Ovary (tissue), 9 donors: ENCODE data around the gene MAGOHB. TPM values are rescaled to one million over a fixed set of nuclear protein-coding genes. Genes with fewer than 3 reads are reported as not detected.

Experiments
- DNase-seq, 5 donors: peaks; one replicate each; pipeline ENCODE4 v3.0.0-alpha.2; 2019 to 2020
- H3K27ac ChIP-seq, 2 donors: fragments of 200-600 bp; one replicate each; pipeline versions ENCODE4 v1.5.1 to v1.8.0; 2019 to 2022
- H3K27me3 ChIP-seq: fragments of 200-600 bp; one replicate; pipeline ENCODE4 v1.8.0; 2022
- H3K36me3 ChIP-seq: fragments of 200-600 bp; sonication (generic); one replicate; pipeline ENCODE4 v1.5.1; 2019
- H3K4me1 ChIP-seq: one replicate; pipeline ENCODE4 v1.8.1; 2013; ENCODE audit warnings: mild to moderate bottlenecking, moderate library complexity; ENCODE audit not compliant: insufficient read depth
- H3K4me3 ChIP-seq: fragments of 200-600 bp; sonication (generic); one replicate; pipeline ENCODE4 v1.5.1; 2017
- H3K9me3 ChIP-seq, 2 donors: fragments of 200-600 bp in 1 of 2; sonication (generic) in 1 of 2; one replicate each; pipeline versions ENCODE4 v1.5.1 to v1.8.1; 2013 to 2019; ENCODE audit warnings: mild to moderate bottlenecking in 1 of 2, moderate library complexity in 1 of 2
- CTCF ChIP-seq, 3 donors: fragments of 450-650 bp in 2 of 3; fragments of 200-600 bp in 1 of 3; IDR thresholded peaks; one replicate each; pipeline versions ENCODE4 v1.5.1 to v1.8.0; 2016 to 2022; ENCODE audit warnings: antibody characterized with exemption in 3 of 3, mild to moderate bottlenecking in 1 of 3
- EP300 ChIP-seq: sonication (generic); formaldehyde crosslinking; IDR thresholded peaks from one replicate; pipeline ENCODE4 v1.6.1; 2017; ENCODE audit warnings: antibody characterized with exemption
- POLR2A ChIP-seq: fragments of 450-650 bp; IDR thresholded peaks from one replicate; pipeline ENCODE4 v1.6.1; 2017; ENCODE audit warnings: antibody characterized with exemption, mild to moderate bottlenecking, moderate library complexity
- WGBS, 3 donors: extraction: QIAGEN DNeasy Blood & Tissue Kit in 1 of 3; methylation state at CpG; one replicate each; pipeline versions ENCODE4 v1.1.5 to v1.1.7; 2013 to 2017; 5-methylcytosine and 5-hydroxymethylcytosine counted together
- intact Hi-C, 4 donors: fragments of 100-400 bp; cut with DNase I; formaldehyde crosslinking; loops; one replicate each; pipeline versions ENCODE4 v1.11.0 to v1.15.1; 2022 to 2023
- polyA plus RNA-seq, 2 donors: library from polyadenylated mRNA; stranded (reverse); fragments of 200-250 nt in 1 of 2; fragments of 350-450 nt in 1 of 2; fragmentation: Illumina TruSeq in 1 of 2; extraction: RNeasy Lipid Tissue Mini Kit (QIAGEN cat#74804) in 1 of 2; gene quantifications; one replicate each; pipeline ENCODE4 v1.2.3, GENCODE V29; 2013 to 2014
- total RNA-seq, 7 donors: library from RNA; depleted of rRNA in 2 of 7; stranded (reverse); fragments of >200 nt in 2 of 7; fragmentation: NEBNext Ultra II Directional in 3 of 7; extraction: Animal tissue kit (Norgen Biotek cat#: 25700) in 3 of 7; gene quantifications; one replicate each; pipeline versions ENCODE4 v1.1.0 to v1.2.4, GENCODE V29; 2016 to 2023
- donor health status: DM: no; HTN: no; CAD: no; lungs with moderate emphysema.
- donor health status: DM: no; HTN: no; CAD: no.
- donor health status: Bipolar disorder and iron deficiency.
- donor health status: DM: yes; HTN: yes; CAD: no.
- donor health status: DM: no; HTN: no; CAD: no.
- donor health status: DM: yes; HTN: yes; CAD: no.

The MAGOHB gene
- total and polyA plus RNA-seq, 9 donors, result 8.5 to 25.9 (median 19.1) TPM

GRCh38 chr12:10624605-10625004 lies 11.2 kb upstream of the MAGOHB start:
- Histone ChIP-seq H3K4me1 (no peaks in the 10 kb centered on the region), H3K36me3 (no peaks in the 10 kb centered on the region), H3K4me3 (no peak overlapping the region), H3K9me3 (no peaks in the 10 kb centered on the region), H3K27ac (no peak overlapping the region), H3K27me3 (no peaks in the 10 kb centered on the region)
- TF ChIP-seq EP300 (no peak), POLR2A (no peak), CTCF (IDR thresholded peaks at IDR 0.05) (no peak)
- DNase-seq, result no peak
- intact Hi-C loops, result no loop called here
- 66 to 80% (median 79%) methylated on average over 3 of the region's 3 CpGs for WGBS, 3 donors

- DNase-seq, result no peak
- H3K36me3 ChIP-seq, result no peaks in the 10 kb centered on the region
Measured at GRCh38 chr12:10623131-10623530, 9.7 kb upstream of the MAGOHB start.

GRCh38 chr12:10621278-10621677 lies 7.9 kb upstream of the MAGOHB start:
- TF ChIP-seq CTCF (IDR thresholded peaks at IDR 0.05) (no peak), POLR2A (no peak), EP300 (no peak)
- no peaks in the 10 kb centered on the region for H3K4me1 ChIP-seq
- 78 to 82% (median 81%) methylated on average over 1 of the region's 1 CpG for WGBS, 3 donors

More at GRCh38 chr12:10623131-10623530, 9.7 kb upstream of the MAGOHB start:
- H3K4me1 ChIP-seq, result no peaks in the 10 kb centered on the region
- no peaks in the 10 kb centered on the region for H3K9me3 ChIP-seq
- H3K27ac ChIP-seq, result no peak overlapping the region
- intact Hi-C loops, result no loop called here
- H3K27me3 ChIP-seq, result no peaks in the 10 kb centered on the region
- no peak overlapping the region for H3K4me3 ChIP-seq
- TF ChIP-seq CTCF (IDR thresholded peaks at IDR 0.05) (no peak), EP300 (no peak), POLR2A (no peak)

DNA sequence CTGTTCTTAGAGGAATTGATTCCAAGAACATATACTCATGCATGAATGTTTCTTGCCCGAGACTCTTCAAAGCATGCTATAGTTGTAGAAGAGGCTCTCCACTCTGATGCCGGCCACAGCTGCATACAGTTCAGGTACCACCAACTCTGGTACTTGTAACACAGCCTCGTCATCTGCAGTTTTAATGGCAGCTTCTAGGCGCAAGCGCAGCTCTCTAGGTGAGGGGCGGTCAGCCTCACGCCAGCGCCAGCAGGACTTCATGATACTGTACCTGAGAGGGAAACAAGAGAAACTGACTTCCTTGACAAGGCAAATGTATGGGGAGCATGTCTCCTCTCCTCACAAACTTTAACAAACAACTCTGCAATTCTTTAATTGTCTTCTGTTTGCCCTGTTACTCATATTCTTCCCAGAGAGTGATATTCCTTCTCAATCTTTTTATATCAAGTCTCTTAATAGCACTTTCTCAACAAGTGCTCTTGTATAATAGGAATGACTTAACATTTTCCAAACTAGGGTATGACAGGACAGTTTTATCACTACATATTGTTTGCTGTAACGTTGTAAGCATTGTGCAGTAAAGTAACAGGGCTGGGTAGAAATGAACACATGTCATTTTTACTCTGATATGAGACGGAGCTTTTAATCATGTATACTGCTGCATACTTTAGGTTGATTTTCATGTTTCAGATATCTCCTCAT lies 6.8 kb upstream of the MAGOHB start:
- Histone ChIP-seq H3K27ac (no peak overlapping the region), H3K4me3 (no peak overlapping the region), H3K9me3 (no peaks in the 10 kb centered on the region), H3K36me3 (no peaks in the 10 kb centered on the region), H3K4me1 (no peaks in the 10 kb centered on the region), H3K27me3 (no peaks in the 10 kb centered on the region)
- TF ChIP-seq EP300 (no peak), POLR2A (no peak), CTCF (IDR thresholded peaks at IDR 0.05) (no peak)
- 77 to 83% (median 82%) methylated on average over 10 of the region's 10 CpGs for WGBS, 3 donors
- DNase-seq, result no peak
- intact Hi-C loops, result no loop called here

More at GRCh38 chr12:10621278-10621677, 7.9 kb upstream of the MAGOHB start:
- intact Hi-C loops, result no loop called here
- H3K4me3 ChIP-seq, result no peak overlapping the region
- H3K27ac ChIP-seq, result no peak overlapping the region
- no peaks in the 10 kb centered on the region for H3K27me3 ChIP-seq
- no peaks in the 10 kb centered on the region for H3K36me3 ChIP-seq
- DNase-seq, result no peak
- H3K9me3 ChIP-seq, result no peaks in the 10 kb centered on the region
